Natural killer cell (primary cell): ENCODE results near the gene CADM1. TPM values are rescaled to one million over a fixed set of nuclear protein-coding genes. Genes with fewer than 3 reads are reported as not detected.

Experiments used
- ATAC-seq, 3 donors: fragments of 150-1000 bp in 2 of 3; fragments of 200-7000 bp in 1 of 3; cut with Tn5 transposase; 1 replicate in 1 of 3; 2 replicates in 2 of 3; pipeline ENCODE4 v1.10.0; 2021; ENCODE audit warnings: mild to moderate bottlenecking in 2 of 3, moderate library complexity in 2 of 3
- DNase-seq, 2 donors: peaks; one replicate each; pipeline versions ENCODE4 v3.0.0 to v3.0.0-alpha.2; 2013 to 2021; ENCODE audit warnings: mixed read lengths in 1 of 2
- H3K27ac ChIP-seq: one replicate; pipeline ENCODE4 v1.5.1; 2013; ENCODE audit warnings: mild to moderate bottlenecking, low read length
- H3K27me3 ChIP-seq: one replicate; pipeline ENCODE4 v1.6.1; 2013; ENCODE audit warnings: low read length; ENCODE audit not compliant: control insufficient read depth, insufficient read depth
- H3K36me3 ChIP-seq: one replicate; pipeline ENCODE4 v1.6.1; 2013; ENCODE audit warnings: low read length; ENCODE audit not compliant: control insufficient read depth, insufficient read depth
- H3K4me1 ChIP-seq: one replicate; pipeline ENCODE4 v1.6.1; 2013; ENCODE audit warnings: low read length; ENCODE audit not compliant: control insufficient read depth, insufficient read depth
- H3K4me3 ChIP-seq: one replicate; pipeline ENCODE4 v1.5.1; 2013; ENCODE audit warnings: low read length
- H3K9me3 ChIP-seq: one replicate; pipeline ENCODE4 v1.6.1; 2013; ENCODE audit warnings: low read length; ENCODE audit not compliant: control insufficient read depth, insufficient read depth
- H3K27ac Mint-ChIP-seq, 2 donors: one replicate each; pipeline ENCODE4 v1.8.0; 2022; ENCODE audit warnings: mild to moderate bottlenecking in 2 of 2, mixed read lengths in 2 of 2, moderate library complexity in 1 of 2
- H3K27me3 Mint-ChIP-seq, 2 donors: one replicate each; pipeline ENCODE4 v1.8.0; 2022; ENCODE audit warnings: low read depth in 2 of 2, mixed read lengths in 2 of 2
- H3K36me3 Mint-ChIP-seq: one replicate; pipeline ENCODE4 v1.8.0; 2022; ENCODE audit warnings: mixed read lengths
- H3K4me1 Mint-ChIP-seq, 2 donors: one replicate each; pipeline ENCODE4 v1.8.0; 2022; ENCODE audit warnings: mixed read lengths in 2 of 2
- H3K4me3 Mint-ChIP-seq: one replicate; pipeline ENCODE4 v1.8.0; 2022; ENCODE audit warnings: mild to moderate bottlenecking, moderate library complexity, mixed read lengths
- H3K9me3 Mint-ChIP-seq, 2 donors: one replicate each; pipeline ENCODE4 v1.8.0; 2022; ENCODE audit warnings: mixed read lengths in 2 of 2
- CTCF ChIP-seq: fragments of 200-600 bp; IDR thresholded peaks from one replicate; pipeline ENCODE4 v1.8.0; 2022; ENCODE audit warnings: antibody characterized with exemption
- WGBS: methylation state at CpG from one replicate; pipeline ENCODE4 v1.1.7; 2013; ENCODE audit warnings: missing lambda C conversion rate; ENCODE audit not compliant: insufficient coverage; 5-methylcytosine and 5-hydroxymethylcytosine counted together
- intact Hi-C: fragments of 100-400 bp; cut with micrococcal nuclease; formaldehyde crosslinking; loops from one replicate; pipeline ENCODE4 v1.14.2; 2022
- total RNA-seq, 4 donors: library from RNA; stranded (reverse); fragments of 120-200 nt in 1 of 4; gene quantifications; one replicate each; pipeline versions ENCODE4 v1.2.3 to v1.2.4, GENCODE V29; 2013 to 2022

The CADM1 gene
- total RNA-seq, 3 donors from 2014 or later (not counting 1 experiment from before 2014, with no cell fraction given): 3.2 to 4.2 (median 3.9) TPM

GRCh38 chr11:115409116-115409670 is 95.0 kb downstream of the CADM1 start:
- H3K4me1 ChIP-seq: no peaks in the 10 kb centered on the region
- 57% methylated on average over 3 of the region's 4 CpGs for WGBS
- Mint-ChIP-seq H3K36me3 (no peaks in the 10 kb centered on the region), H3K4me1 (no peaks in the 10 kb centered on the region), H3K27me3 (peaks cover 6 to 7% of the 10 kb centered on the region in 2 donors), H3K27ac (no peak overlapping the region), H3K4me3 (no peak overlapping the region), H3K9me3 (no peaks in the 10 kb centered on the region)
- no peak for TF ChIP-seq CTCF
- H3K27me3 ChIP-seq: peaks cover 2% of the 10 kb centered on the region
- no peak for ATAC-seq
- H3K36me3 ChIP-seq: no peaks in the 10 kb centered on the region
- no peak for DNase-seq
- intact Hi-C loops: no loop called here
- no peak overlapping the region for H3K4me3 ChIP-seq
- no peaks in the 10 kb centered on the region for H3K9me3 ChIP-seq
- H3K27ac ChIP-seq: no peak overlapping the region

DNA sequence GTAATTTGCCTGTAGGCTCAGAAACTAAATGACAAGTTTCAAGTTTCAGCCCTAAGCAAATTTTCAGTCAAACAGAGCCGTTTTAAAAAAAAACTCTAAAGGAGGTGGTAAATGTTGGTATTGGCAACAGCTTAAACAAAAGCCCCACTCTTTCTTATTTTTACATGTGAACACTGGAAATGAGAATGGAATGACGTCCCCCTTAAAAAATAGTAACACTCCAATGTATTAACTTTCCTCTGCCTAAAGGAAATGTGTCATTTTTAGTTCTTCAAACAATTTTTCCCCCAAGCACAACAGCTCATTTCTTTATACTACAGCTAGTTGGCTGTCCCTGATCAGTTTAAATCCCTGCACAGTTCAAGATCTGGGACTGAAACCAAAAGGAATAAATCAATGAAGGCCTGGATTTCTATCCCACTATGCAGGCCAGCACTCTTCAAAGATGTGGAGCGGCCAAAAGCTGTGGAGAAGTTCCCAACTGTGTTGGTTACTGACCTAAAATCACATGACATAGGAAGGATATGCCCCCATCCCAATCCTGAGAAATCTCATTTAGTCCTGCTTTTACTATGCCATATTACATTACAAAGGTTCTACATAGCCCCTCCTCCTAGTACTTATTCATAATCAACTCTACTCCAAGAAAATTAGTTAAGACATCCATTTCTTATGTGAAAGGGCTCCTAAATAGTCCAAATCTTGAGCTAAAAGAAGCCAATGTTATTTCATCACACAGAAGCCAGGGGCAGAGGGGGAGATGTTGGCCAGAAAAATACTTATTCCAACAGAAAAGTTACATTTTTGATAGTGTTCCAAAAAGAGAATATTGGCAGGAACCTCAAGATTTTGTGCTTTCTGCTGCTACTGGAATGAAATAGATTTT is 95.9 kb downstream of the CADM1 start:
- peaks cover 6 to 7% of the 10 kb centered on the region in 2 donors for H3K27me3 Mint-ChIP-seq
- TF ChIP-seq CTCF: no peak
- Histone ChIP-seq H3K27ac (no peak overlapping the region), H3K27me3 (no peaks in the 10 kb centered on the region), H3K9me3 (no peaks in the 10 kb centered on the region), H3K4me3 (no peak overlapping the region), H3K36me3 (no peaks in the 10 kb centered on the region), H3K4me1 (no peaks in the 10 kb centered on the region)
- no peak for ATAC-seq
- no peaks in the 10 kb centered on the region for H3K9me3 Mint-ChIP-seq
- H3K36me3 Mint-ChIP-seq: no peaks in the 10 kb centered on the region
- intact Hi-C loops: no loop called here
- no peak overlapping the region for H3K27ac Mint-ChIP-seq
- no peaks in the 10 kb centered on the region for H3K4me1 Mint-ChIP-seq
- no peak overlapping the region for H3K4me3 Mint-ChIP-seq
- WGBS: 68% methylated on average over 3 of the region's 3 CpGs
- DNase-seq: no peak

DNA sequence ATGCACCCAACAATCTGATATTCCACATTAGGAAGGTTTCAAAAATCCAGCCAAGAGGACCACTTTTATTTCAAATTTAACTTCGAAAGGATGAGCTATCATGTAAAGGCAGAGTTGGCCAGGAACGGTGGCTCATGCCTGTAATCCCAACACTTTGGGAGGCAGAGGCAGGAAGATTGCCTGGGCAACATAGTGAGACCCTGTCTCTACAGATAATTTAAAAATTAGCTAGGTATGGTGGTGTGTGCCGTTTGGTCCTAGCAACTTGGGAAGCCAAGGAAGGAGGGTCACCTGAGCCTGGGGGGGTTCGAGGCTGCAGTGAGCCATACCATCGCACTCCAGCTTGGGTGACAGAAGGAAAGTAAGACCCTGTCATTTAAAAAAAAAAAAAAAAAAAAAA is 96.7 kb downstream of the CADM1 start:
- H3K9me3 Mint-ChIP-seq: no peaks in the 10 kb centered on the region
- no peak overlapping the region for H3K27ac ChIP-seq
- no peak overlapping the region for H3K27ac Mint-ChIP-seq
- 80% methylated on average over 5 of the region's 5 CpGs for WGBS
- intact Hi-C loops: no loop called here
- no peaks in the 10 kb centered on the region for H3K27me3 ChIP-seq
- H3K4me1 ChIP-seq: no peaks in the 10 kb centered on the region
- no peak overlapping the region for H3K4me3 ChIP-seq
- no peaks in the 10 kb centered on the region for H3K36me3 ChIP-seq
- no peak for TF ChIP-seq CTCF
- no peak for DNase-seq
- peaks cover 7 to 12% of the 10 kb centered on the region in 2 donors for H3K27me3 Mint-ChIP-seq
- no peak overlapping the region for H3K4me3 Mint-ChIP-seq
- no peaks in the 10 kb centered on the region for H3K36me3 Mint-ChIP-seq
- no peak for ATAC-seq
- no peaks in the 10 kb centered on the region for H3K9me3 ChIP-seq
- H3K4me1 Mint-ChIP-seq: no peaks in the 10 kb centered on the region
